Measurements from ENCODE around the gene CHID1.

CHID1 gene

GRCh38 chr11:862081-862661, 48.4 kb downstream of the CHID1 start:
- no peak for DNase-seq

GRCh38 chr11:861105-861479, 49.5 kb downstream of the CHID1 start:
- DNase-seq = no peak

- DNase-seq = no peak
Measured at GRCh38 chr11:860234-861104, 50.1 kb downstream of the CHID1 start.

- no peak for DNase-seq
Measured at GRCh38 chr11:859394-860131, 51.0 kb downstream of the CHID1 start.

- DNase-seq = no peak
Measured at GRCh38 chr11:858762-859339, 51.8 kb downstream of the CHID1 start.

GRCh38 chr11:858053-858761, 52.4 kb downstream of the CHID1 start:
- no peak for DNase-seq

DNA sequence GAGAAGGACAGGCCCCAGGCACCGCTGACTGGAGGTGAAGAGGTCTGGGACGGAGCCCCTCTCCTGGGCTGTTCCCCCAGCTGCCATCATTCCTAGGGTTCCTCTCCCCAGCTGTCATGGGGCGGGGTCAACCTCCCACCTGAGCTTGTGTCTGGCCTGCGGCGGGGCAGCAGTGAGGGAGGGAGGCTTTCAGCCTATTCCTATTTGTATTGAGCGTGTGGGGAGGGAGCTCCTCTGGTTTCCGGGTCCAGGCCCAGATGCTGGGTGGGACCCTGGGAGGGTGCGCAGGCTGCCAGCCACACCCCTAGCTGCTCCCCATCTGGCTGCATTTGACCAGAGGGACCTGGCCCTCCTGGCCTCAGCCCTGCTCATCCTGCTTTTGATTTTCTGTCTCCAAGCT, 54.2 kb downstream of the CHID1 start:
- no peak for DNase-seq

- DNase-seq = no peak
Measured at GRCh38 chr11:855796-856195, 54.8 kb downstream of the CHID1 start.

- no peak for DNase-seq
Measured at GRCh38 chr11:855330-855674, 55.3 kb downstream of the CHID1 start.

DNA sequence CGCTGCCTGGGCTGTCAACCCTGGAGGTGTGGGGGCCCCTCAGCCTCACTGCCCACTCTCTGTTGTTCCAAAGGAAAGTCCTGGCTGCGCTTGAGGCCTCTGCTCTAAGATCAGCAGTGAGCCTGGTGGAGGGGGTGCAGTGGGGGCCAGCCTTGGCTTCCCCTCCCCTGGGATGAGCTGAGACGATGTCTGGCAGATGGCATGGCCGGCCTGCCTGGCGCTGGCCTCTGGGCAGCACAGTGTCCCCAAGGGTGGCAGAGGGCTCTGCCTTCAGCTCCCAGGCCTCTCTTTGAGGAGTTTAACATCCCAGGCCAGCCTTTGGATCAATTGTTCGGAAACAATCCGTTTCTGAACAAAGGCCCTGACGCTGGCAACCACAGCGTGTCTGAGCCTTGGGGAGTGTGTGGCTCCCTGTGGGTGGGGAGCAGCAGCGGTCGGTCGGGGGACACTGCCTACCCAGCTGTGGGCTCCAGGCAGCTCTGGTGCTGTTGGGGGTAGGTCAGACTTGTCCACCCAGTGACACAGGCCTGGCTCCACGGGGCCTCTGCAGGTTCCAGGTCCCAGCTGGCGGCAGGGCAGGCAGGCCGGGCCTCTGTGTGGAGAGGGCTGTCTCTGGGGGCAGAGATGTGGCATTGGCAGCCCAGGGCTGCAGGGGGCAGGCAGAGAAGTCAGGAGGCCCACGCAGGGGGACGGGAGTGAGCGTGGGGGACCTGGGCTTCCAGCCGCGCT, 55.8 kb downstream of the CHID1 start:
- DNase-seq = no peak

GRCh38 chr11:853682-854448, 56.7 kb downstream of the CHID1 start:
- no peak for DNase-seq

- DNase-seq = no peak
Measured at GRCh38 chr11:852762-853161, 57.8 kb downstream of the CHID1 start.

- no peak for DNase-seq
Measured at GRCh38 chr11:850775-851763, 59.5 kb downstream of the CHID1 start.

DNA sequence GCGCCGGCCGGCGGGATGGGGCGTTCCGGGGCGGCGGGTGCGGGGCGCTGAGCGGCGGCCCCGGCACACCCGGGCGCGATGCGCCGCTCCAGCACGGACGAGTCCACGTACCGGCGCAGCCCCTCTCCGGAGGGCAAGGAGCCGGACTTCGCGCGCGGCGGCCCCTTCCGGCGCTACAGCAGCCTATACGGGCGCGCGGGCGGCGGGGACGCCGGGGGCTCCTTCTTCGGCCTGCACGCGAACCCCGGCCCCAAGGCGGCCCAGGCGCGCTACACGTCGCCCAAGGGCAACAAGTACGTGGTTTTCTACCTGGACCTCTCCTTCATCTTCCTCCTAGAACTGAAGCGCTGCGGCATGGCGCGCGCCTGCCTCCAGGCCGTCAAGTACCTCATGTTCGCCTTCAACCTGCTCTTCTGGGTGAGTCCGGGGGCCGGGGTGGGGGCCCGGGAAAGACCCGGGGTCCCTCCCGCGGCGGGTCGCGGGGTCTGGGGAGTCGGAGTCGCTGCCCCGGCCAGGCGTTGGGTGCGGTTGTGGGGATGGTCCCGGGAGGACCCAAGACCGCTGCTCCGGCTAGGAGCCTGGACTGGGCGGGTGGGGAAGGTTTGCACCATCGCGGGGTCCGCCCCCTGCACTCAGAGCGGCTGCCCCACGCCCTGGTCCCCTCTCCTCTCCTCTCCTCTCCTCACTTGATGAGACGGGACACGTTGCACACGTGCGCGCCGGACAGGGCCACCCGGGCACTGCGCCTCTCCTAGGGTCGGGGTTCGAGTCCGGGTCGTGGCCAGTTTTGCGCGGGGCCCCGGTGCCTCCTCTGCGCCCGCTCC, 60.4 kb downstream of the CHID1 start:
- DNase-seq = no peak

DNA sequence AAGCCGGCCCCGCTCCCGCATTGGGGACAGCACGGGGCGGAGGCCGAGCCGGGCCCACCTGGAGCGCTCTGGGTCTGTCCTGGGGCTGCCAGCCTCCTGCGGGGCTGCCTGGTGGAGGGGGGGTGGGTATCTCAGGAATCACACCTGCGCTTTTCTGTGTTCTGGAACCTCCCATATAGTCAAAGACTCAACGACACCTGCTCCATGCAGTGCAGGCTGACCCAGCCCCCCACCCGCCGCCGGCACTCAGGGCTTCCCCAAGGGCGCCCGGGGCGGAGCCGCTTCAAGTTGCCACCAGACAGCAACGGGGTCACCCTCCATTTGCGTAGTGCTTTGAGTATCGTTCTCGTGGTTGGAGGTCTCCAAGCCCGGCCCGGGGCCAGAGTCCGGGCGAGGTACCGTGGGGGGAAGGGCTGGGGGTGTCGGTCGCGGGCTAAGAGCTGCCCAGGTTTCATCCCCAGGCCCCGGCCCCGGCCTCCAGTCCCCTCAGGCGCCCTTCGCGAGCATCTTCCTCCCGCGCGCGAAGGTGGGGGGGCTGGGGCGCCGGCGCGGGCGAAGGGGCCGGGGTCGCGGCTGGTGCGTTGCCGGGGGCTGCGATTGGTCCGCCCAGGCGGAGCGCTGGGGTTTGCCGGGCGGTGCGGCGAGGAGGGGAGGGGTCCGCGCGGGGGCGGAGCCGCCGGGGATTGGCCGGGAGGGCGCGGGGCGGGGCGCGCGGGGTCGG, 61.3 kb downstream of the CHID1 start:
- no peak for DNase-seq

GRCh38 chr11:848380-848931, 62.2 kb downstream of the CHID1 start:
- peak; percentile 42 to 44 for DNase-seq

GRCh38 chr11:847876-848275, 62.7 kb downstream of the CHID1 start:
- DNase-seq = no peak

- no peak for DNase-seq
Measured at GRCh38 chr11:846496-847098, 64.0 kb downstream of the CHID1 start.

Data from inflammatory macrophage (primary cell).